K562 (cell line): ENCODE measurements around the gene TSPAN14. TPM values are rescaled to one million over a fixed set of nuclear protein-coding genes. Genes with fewer than 3 reads are reported as not detected.
A peak's percentile ranks its signal among the peaks of the same experiment; 100 is the strongest.

Experiments
- ARHGAP35 ChIP-seq: fragments of 450-650 bp; IDR thresholded peaks from 2 replicates; pipeline ENCODE4 v1.6.1; 2018; ENCODE audit not compliant: partially characterized antibody
- CBX3 ChIP-seq, 2 experiments: IDR thresholded peaks; 1 replicate in 1 of 2; 2 replicates in 1 of 2; pipeline ENCODE4 v1.6.1; 2012; ENCODE audit warnings: inconsistent platforms in 2 of 2, low read length in 2 of 2, borderline replicate concordance in 1 of 2, control low read depth in 1 of 2
- MAFK ChIP-seq: IDR thresholded peaks from 2 replicates; pipeline ENCODE4 v1.6.1; 2011; ENCODE audit warnings: low read length, improper control_type of control experiment
- PKNOX1 ChIP-seq: fragments of 450-650 bp; IDR thresholded peaks from 2 replicates; pipeline ENCODE4 v1.6.1; 2016
- RUNX1 ChIP-seq: sonication (generic); IDR thresholded peaks from 2 replicates; pipeline ENCODE4 v1.6.1; 2016; ENCODE audit warnings: antibody characterized with exemption, low read depth
- SRSF9 ChIP-seq: fragments of 200-400 bp; formaldehyde crosslinking; IDR thresholded peaks from 2 replicates; pipeline ENCODE4 v1.6.1; 2017; ENCODE audit warnings: low read depth, low read length, borderline replicate concordance
- SUPT5H ChIP-seq: fragments of 450-650 bp; IDR thresholded peaks from 2 replicates; pipeline ENCODE4 v1.6.1; 2016
- TARDBP ChIP-seq: fragments of 450-650 bp; IDR thresholded peaks from 2 replicates; pipeline ENCODE4 v1.6.1; 2016
- ZNF165 ChIP-seq: fragments of 250-450 bp; sonication (Bioruptor Pico); IDR thresholded peaks from 2 replicates; pipeline ENCODE4 v1.4.0; 2020; ENCODE audit warnings: borderline replicate concordance
- ZNF184 ChIP-seq: sonication (generic); formaldehyde crosslinking; IDR thresholded peaks from 2 replicates; pipeline ENCODE4 v1.5.0; 2020; ENCODE audit warnings: missing genetic modification reagents
- ZNF277 ChIP-seq: fragments of 250-450 bp; sonication (Bioruptor Pico); IDR thresholded peaks from 2 replicates; pipeline ENCODE4 v1.8.0; 2022; ENCODE audit warnings: inconsistent platforms, mild to moderate bottlenecking, moderate library complexity, borderline replicate concordance
- ZNF318 ChIP-seq, 2 experiments: fragments of 450-650 bp; IDR thresholded peaks; 2 replicates each; pipeline ENCODE4 v1.6.1; 2016; ENCODE audit warnings: mild to moderate bottlenecking in 2 of 2, borderline replicate concordance in 1 of 2, low read depth in 1 of 2, moderate library complexity in 1 of 2
- ZNF507 ChIP-seq: conservative IDR thresholded peaks from 2 replicates; pipeline ENCODE4 v1.6.1; 2017; ENCODE audit warnings: missing genetic modification characterization, missing compliant biosample characterization
- ZNF518B ChIP-seq: fragments of 250-450 bp; sonication (Bioruptor Pico); IDR thresholded peaks from 2 replicates; pipeline ENCODE4 v1.5.0; 2021; ENCODE audit warnings: mild to moderate bottlenecking, moderate library complexity
- polyA plus RNA-seq, 8 experiments: library from polyadenylated mRNA; depleted of rRNA in 4 of 8; stranded (reverse) in 5 of 8; unstranded in 3 of 8; fragments of >200 nt; fragmentation: Nextera tagmentation in 2 of 8; fragmentation: Illumina TruSeq in 1 of 8; extraction: Ambion mirVana in 2 of 8; extraction: Trizol in 1 of 8; gene quantifications; 2 replicates each; pipeline versions ENCODE4 v1.2.1 to v1.2.3, GENCODE V29; 2011 to 2014; ENCODE audit warnings: inconsistent platforms in 1 of 8, missing spikeins in 1 of 8
- total RNA-seq, 7 experiments: library from RNA; depleted of rRNA in 6 of 7; stranded (reverse); fragments of >200 nt in 6 of 7; fragmentation: Illumina TruSeq in 2 of 7; extraction: Trizol in 2 of 7; gene quantifications; 2 replicates each; pipeline versions ENCODE4 v1.2.1 to v1.2.3, GENCODE V29; 2011 to 2021; ENCODE audit warnings: low replicate concordance in 1 of 7

Gene TSPAN14
- total and polyA plus RNA-seq, 9 of the 15 experiments (the other 6 are each of a cell fraction or from before 2014, with no cell fraction given): 5.8 to 92.9 (median 23.3) TPM

- TF ChIP-seq ZNF318 (IDR thresholded peaks at IDR 0.05; ENCODE audit: borderline replicate concordance in 1 of 2, low read depth in 1 of 2) (no peak), RUNX1 (no peak), ZNF277 (no peak), ZNF507 (tag) (no peak), CBX3 (IDR thresholded peaks at IDR 0.05; ENCODE audit: borderline replicate concordance in 1 of 2, low read length in 2 of 2) (peak in 1 of 2 experiments; percentile 75; a peak in 1 of 3 replicates), MAFK (no peak), TARDBP (peak; percentile 24; the same call in 1 of the 2 replicates), PKNOX1 (peak; percentile 51; the same call in 1 of the 2 replicates), SUPT5H (no peak), SRSF9 (no peak), ZNF184 (CRISPR knock-in tag) (no peak), ZNF518B (CRISPR knock-in tag) (no peak), ZNF165 (CRISPR knock-in tag) (no peak), ARHGAP35 (no peak)
Measured at GRCh38 chr10:80444646-80445319, 9.3 kb upstream of the TSPAN14 start (continued).
